Stimulated activated naive CD8-positive, alpha-beta T cell treated with anti-CD3 and anti-CD28 coated beads, Interleukin-15, amount 100 ng/mL, for 72 hours (primary cell): ENCODE results near the gene MARVELD3.
A peak's percentile ranks its signal among the peaks of the same experiment; 100 is the strongest.
"Not testable (repeated sequence)": the region's sequence is repeated elsewhere in the genome, so short reads cannot be mapped to it uniquely, and the experiment has no call there.

Experiments used
- ATAC-seq: fragments of 150-1000 bp; cut with Tn5 transposase; 2 replicates; pipeline ENCODE4 v1.10.0; 2021; ENCODE audit warnings: mild to moderate bottlenecking, moderate library complexity
- DNase-seq, 2 donors: peaks; one replicate each; pipeline ENCODE4 v3.0.0; 2021 to 2022
- H3K27ac Mint-ChIP-seq, 2 donors: one replicate each; pipeline ENCODE4 v1.8.0; 2022; ENCODE audit warnings: mild to moderate bottlenecking in 2 of 2, mixed read lengths in 2 of 2, moderate library complexity in 2 of 2
- H3K27me3 Mint-ChIP-seq: one replicate; pipeline ENCODE4 v1.8.0; 2022; ENCODE audit warnings: mixed read lengths
- H3K4me1 Mint-ChIP-seq: one replicate; pipeline ENCODE4 v1.8.0; 2022; ENCODE audit warnings: mild to moderate bottlenecking, mixed read lengths
- H3K4me3 Mint-ChIP-seq, 2 donors: one replicate each; pipeline ENCODE4 v1.8.0; 2022; ENCODE audit warnings: mild to moderate bottlenecking in 2 of 2, mixed read lengths in 2 of 2, moderate library complexity in 1 of 2
- H3K9me3 Mint-ChIP-seq, 2 donors: one replicate each; pipeline ENCODE4 v1.8.0; 2022; ENCODE audit warnings: mixed read lengths in 2 of 2

MARVELD3 gene

DNA sequence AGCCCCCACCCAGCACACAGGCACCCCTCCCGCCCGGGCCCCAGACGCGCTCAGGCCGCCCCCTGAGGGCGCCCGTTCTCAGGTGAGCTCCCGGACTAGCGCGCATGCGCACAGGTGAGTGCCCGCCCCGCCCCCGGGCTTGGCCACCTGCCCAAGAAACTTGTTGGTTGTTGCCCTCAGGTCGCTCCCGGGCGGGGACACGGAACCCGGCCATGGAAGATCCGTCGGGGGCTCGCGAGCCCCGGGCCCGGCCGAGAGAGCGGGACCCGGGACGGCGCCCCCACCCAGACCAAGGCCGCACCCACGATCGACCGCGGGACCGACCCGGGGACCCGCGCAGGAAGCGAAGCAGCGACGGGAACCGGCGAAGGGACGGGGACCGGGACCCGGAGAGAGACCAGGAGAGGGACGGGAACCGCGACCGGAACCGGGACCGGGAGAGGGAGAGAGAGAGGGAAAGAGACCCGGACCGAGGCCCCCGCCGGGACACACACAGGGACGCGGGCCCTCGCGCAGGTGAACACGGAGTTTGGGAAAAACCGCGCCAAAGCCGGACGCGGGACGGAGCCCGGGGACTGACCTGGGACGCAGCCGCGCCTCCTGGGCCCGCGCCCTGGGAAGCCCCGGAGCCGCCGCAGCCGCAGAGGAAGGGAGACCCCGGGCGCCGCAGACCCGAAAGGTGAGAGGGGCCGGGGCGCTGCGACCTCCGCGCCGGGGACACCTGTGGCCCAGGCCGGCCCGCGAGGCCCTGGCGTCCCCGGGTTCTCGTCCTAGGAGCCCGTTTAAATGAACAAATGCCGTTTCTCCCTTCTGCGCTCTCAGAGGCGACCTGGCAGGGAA is at the start of gene MARVELD3:
Gene MARVELD3, plus strand, starts transcription at position 167 of the 840 bp plus-strand sequence. Its CDS starts 46 bp downstream, at position 213.
- Mint-ChIP-seq H3K27ac (peak within 1 kb of the TSS in 1 of 2 donors; percentile 74), H3K27me3 (peaks cover 27% of the 10 kb centered on the region), H3K4me3 (peak within 1 kb of the TSS; percentile 65), H3K4me1 (peaks cover 9% of the 10 kb centered on the region), H3K9me3 (no peaks in the 10 kb centered on the region)
- peak; percentile 21 for DNase-seq
- peak; percentile 40 for ATAC-seq

DNA sequence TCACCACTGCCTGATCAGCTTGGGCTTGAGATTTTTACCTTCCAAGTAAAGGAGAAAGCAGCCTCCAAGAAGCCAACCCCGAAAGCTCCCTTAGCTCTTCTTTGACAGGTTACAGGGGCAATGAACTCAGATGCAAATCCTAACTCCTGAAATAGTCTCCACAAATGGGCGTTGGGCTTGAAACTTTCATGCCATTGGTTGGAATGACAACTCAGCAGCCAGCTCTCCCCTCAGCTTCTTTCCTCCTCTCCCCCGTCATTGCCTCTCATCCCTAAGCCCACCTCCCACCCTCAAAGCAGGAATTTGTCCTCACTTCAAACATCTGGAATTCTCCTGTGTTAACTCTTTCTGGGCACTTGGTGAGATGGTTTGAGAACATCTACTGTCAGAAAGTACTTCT is 49.0 kb upstream of the MARVELD3 start, which contains the start of gene TAT:
Gene TAT, minus strand, starts transcription at position 122 of the 400 bp plus-strand sequence. CDS start 677 bp downstream, outside the sequence.
- peaks cover 22% of the 10 kb centered on the region for H3K27me3 Mint-ChIP-seq
- H3K9me3 Mint-ChIP-seq = no peaks in the 10 kb centered on the region
- no peak for DNase-seq
- H3K4me1 Mint-ChIP-seq = no peaks in the 10 kb centered on the region
- peak within 1 kb of the TSS in 1 of 2 donors; percentile 27 for H3K27ac Mint-ChIP-seq
- ATAC-seq = no peak
- no peak within 1 kb of the TSS for H3K4me3 Mint-ChIP-seq

DNA sequence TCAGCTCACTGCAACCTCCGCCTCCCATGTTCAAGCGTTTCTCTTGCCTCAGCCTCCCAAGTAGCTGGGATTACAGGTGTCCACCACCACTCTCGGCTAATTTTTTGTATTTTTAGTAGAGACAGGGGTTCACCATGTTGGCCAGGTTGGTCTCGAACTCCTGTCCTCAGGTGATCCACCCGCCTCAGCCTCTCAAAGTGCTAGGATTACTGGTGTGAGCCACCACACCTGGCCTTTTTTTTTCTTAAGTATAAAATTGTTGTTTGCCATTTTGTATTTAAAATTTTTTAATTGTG is 43.5 kb upstream of the MARVELD3 start:
- H3K4me3 Mint-ChIP-seq, DNase-seq, H3K4me1 Mint-ChIP-seq, H3K27ac Mint-ChIP-seq, H3K9me3 Mint-ChIP-seq, ATAC-seq: not testable (repeated sequence)
- H3K27me3 Mint-ChIP-seq = peaks cover 15% of the 10 kb centered on the region

DNA sequence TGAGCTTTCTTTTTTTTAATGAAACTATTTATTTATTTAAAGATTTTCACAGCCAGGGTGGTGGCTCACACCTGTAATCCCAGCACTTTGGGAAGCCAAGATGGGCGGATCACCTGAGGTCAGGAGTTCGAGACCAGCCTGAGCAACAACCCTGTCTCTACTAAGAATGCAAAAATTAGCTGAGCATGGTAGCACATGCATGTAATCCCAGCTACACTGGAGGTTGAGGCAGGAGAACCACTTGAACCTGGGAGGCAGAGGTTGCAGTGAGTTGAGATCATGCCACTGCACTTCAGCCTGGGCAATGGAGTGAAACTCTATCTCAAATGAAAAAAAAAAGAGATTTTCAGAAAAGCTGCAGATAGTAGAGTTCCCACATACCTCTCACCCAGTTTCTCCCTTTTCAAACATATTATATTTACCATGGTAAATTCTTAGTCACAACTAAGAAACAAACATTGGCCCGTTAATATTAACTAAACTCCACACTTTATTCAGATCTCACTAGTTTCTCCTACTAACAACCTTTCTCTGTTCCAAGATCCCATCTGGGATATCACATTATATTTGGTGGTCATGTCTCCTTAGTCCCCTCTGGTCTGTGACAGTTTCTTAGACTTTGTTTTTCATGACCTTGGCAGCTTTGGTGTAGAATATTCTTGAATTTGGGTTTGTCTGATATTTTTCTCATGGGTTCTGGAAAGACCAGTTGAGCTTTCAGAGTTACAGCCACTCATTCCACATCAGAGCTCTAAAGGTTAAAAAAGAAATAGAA is 41.3 kb upstream of the MARVELD3 start:
- ATAC-seq (no peak), DNase-seq (no peak)
- Mint-ChIP-seq H3K27ac (no peak overlapping the region), H3K27me3 (peaks cover 18% of the 10 kb centered on the region), H3K9me3 (no peaks in the 10 kb centered on the region), H3K4me1 (no peaks in the 10 kb centered on the region), H3K4me3 (no peak overlapping the region)

GRCh38 chr16:71585318-71585703 is 40.7 kb upstream of the MARVELD3 start:
- DNase-seq (no peak), ATAC-seq (no peak)
- no peaks in the 10 kb centered on the region for H3K4me1 Mint-ChIP-seq
- H3K27me3 Mint-ChIP-seq = peaks cover 18% of the 10 kb centered on the region
- H3K4me3 Mint-ChIP-seq = no peak overlapping the region
- H3K27ac Mint-ChIP-seq = no peak overlapping the region
- no peaks in the 10 kb centered on the region for H3K9me3 Mint-ChIP-seq

- not testable (repeated sequence) for H3K27ac Mint-ChIP-seq, H3K4me3 Mint-ChIP-seq
Measured at GRCh38 chr16:71589334-71589733, 36.6 kb upstream of the MARVELD3 start.

DNA sequence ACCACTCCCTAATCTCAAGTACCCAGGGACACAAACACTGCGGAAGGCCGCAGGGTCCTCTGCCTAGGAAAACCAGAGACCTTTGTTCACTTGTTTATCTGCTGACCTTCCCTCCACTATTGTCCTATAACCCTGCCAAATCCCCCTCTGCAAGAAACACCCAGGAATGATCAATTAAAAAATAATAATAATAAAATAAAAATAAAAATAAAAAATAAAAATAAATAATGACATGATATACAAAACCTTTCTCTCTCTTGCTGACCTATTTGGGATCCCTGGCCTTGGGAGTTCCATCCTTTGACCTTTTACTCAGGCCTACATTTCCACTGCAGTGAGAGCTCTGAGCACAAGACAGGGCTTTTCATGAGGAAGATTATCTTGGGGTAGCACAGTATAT is 35.9 kb upstream of the MARVELD3 start:
- peaks cover 49% of the 10 kb centered on the region for H3K27me3 Mint-ChIP-seq
- H3K27ac Mint-ChIP-seq, DNase-seq, ATAC-seq, H3K4me1 Mint-ChIP-seq, H3K4me3 Mint-ChIP-seq, H3K9me3 Mint-ChIP-seq: not testable (repeated sequence)

More at GRCh38 chr16:71589334-71589733, 36.6 kb upstream of the MARVELD3 start:
- H3K9me3 Mint-ChIP-seq, H3K4me1 Mint-ChIP-seq, DNase-seq, ATAC-seq: not testable (repeated sequence)
- peaks cover 49% of the 10 kb centered on the region for H3K27me3 Mint-ChIP-seq

DNA sequence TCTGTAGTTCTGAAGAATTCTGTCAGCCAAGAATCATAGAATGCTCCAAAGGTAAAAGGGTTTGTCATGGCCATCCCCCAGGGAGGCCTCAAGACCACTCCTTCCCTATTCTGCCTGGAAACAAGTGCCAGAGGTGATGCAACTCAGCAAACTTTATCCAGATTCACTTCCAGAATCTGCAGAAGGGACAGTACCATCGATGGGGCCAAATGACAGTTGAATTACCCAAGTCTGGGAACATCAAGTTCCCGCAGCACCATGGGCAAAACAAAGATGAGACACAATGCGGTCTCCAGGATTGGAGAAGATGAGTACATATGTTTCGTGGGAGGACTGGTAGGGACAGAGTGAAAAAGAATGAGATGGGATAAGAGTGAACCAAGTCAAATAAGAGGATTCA is 35.4 kb upstream of the MARVELD3 start:
- no peak overlapping the region for H3K27ac Mint-ChIP-seq
- ATAC-seq (no peak), DNase-seq (no peak)
- H3K9me3 Mint-ChIP-seq = no peaks in the 10 kb centered on the region
- H3K4me1 Mint-ChIP-seq = no peaks in the 10 kb centered on the region
- H3K4me3 Mint-ChIP-seq = no peak overlapping the region
- H3K27me3 Mint-ChIP-seq = peaks cover 49% of the 10 kb centered on the region

GRCh38 chr16:71591917-71592316 is 34.1 kb upstream of the MARVELD3 start:
- no peaks in the 10 kb centered on the region for H3K4me1 Mint-ChIP-seq
- H3K4me3 Mint-ChIP-seq = no peak overlapping the region
- H3K9me3 Mint-ChIP-seq = no peaks in the 10 kb centered on the region
- no peak overlapping the region for H3K27ac Mint-ChIP-seq
- ATAC-seq (no peak), DNase-seq (no peak)
- H3K27me3 Mint-ChIP-seq = peaks cover 46% of the 10 kb centered on the region

DNA sequence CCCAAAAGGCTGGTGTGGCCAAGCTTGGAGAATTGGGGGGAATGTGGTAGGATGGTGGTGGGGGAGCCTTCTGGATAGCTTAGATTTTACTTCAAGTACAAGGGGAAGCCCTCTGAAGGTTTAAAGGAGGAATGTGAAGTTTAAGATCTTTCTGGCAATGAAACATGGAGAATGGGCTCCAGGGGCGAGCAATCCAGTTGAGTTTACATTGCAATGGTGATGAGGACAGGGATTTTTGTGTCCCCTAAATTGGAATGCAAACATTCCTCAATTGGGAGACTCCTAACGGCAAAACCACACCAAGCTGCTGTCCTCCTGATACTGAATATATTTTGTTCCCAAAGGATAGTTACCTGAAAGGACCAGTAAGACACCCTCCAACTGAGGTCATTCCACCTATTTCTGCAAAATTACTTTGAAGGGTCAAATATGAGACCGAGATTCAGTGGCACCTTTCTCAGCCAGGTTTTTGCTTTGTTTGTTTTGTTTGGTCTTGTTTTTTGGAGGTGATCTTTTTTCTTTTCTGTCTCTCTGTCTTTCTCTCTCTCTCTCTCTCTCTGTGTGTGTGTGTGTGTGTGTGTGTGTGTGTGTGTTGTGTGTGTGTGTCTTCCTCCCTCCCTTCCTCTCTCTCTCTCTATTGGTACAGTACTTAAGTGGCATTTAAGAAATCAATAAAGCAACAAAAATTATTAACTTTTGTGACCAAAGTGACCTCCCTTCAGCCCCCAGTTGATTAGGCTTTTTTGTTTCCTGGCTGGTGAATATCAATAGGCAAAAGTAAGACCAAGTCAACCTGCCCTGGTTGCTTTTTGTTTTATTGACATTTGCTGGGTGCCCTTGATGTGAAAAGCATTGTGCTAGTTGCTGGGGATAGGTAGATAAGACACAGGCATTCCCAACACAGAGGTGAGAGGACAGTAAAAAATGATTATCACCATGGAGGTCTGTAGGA is 32.7 kb upstream of the MARVELD3 start:
- no peak for ATAC-seq
- H3K4me1 Mint-ChIP-seq = no peaks in the 10 kb centered on the region
- H3K27me3 Mint-ChIP-seq = peaks cover 44% of the 10 kb centered on the region
- DNase-seq = no peak
- H3K4me3 Mint-ChIP-seq = no peak overlapping the region
- no peaks in the 10 kb centered on the region for H3K9me3 Mint-ChIP-seq
- no peak overlapping the region for H3K27ac Mint-ChIP-seq

GRCh38 chr16:71594000-71594646 is 31.9 kb upstream of the MARVELD3 start:
- H3K27ac Mint-ChIP-seq = peak overlapping the region in 1 of 2 donors; percentile 20
- no peak for DNase-seq
- ATAC-seq = no peak
- peaks cover 44% of the 10 kb centered on the region for H3K27me3 Mint-ChIP-seq
- H3K9me3 Mint-ChIP-seq = no peaks in the 10 kb centered on the region
- H3K4me3 Mint-ChIP-seq = no peak overlapping the region
- no peaks in the 10 kb centered on the region for H3K4me1 Mint-ChIP-seq

DNA sequence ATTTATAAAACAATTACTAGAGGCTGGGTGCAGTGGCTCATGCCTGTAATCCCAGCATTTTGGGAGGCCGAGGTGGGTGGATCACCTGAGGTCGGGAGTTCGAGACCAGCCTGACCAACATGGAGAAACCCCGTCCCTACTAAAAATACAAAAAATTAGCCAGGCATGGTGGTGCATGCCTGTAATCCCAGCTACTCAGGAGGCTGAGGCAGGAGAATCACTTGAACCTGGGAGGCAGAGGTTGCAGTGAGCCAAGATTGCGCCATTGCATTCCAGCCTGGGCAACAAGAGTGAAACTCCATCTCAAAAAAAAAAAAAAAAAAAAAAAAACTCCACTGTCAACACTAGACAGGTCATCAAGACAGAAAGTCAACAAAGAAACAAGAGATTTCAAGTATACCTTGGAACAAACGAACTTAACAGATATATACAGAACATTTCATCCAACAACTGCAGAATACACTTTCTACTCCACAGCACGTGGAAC is 30.6 kb upstream of the MARVELD3 start:
- H3K9me3 Mint-ChIP-seq, DNase-seq, H3K4me3 Mint-ChIP-seq, H3K4me1 Mint-ChIP-seq, ATAC-seq, H3K27ac Mint-ChIP-seq: not testable (repeated sequence)
- peaks cover 43% of the 10 kb centered on the region for H3K27me3 Mint-ChIP-seq

DNA sequence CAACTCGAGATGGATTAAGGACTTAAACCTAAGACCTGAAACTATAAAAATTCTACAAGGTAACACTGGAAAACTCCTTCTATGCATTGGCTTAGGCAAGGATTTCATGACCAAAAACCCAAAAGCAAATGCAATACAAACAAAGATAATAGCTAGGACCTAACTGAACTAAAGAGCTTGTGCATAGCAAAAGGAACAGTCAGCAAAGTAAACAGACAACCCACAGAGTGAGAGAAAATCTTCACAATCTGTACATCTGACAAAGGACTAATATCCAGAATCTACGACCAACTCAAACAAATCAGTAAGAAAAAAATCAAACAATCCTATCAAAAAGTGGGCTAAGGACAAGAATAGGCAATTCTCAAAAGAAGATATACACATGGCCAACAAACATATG is 27.6 kb upstream of the MARVELD3 start:
- peaks cover 18% of the 10 kb centered on the region for H3K27me3 Mint-ChIP-seq
- H3K27ac Mint-ChIP-seq, ATAC-seq, H3K4me1 Mint-ChIP-seq, DNase-seq, H3K9me3 Mint-ChIP-seq, H3K4me3 Mint-ChIP-seq: not testable (repeated sequence)

DNA sequence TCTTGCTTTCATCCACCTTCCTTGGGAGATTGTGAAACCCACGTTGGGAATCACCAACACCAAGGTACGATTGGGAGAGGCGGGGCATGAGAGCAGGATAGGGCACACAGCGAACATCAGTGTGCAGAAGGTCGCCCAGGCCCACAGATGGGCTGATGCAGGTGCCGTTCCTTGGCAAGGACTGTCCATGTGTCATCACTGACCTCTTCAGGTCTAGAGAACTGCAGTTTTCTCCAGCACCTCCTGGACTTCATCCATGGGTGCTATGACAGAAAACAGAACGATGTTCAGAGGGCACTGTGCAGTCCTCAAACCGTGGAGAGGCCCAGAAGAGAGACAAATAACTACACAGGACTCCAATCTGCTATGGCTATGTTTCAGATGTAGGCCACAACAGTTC is 25.2 kb upstream of the MARVELD3 start:
- Mint-ChIP-seq H3K27me3 (peaks cover 13% of the 10 kb centered on the region), H3K9me3 (no peaks in the 10 kb centered on the region), H3K4me1 (no peaks in the 10 kb centered on the region), H3K4me3 (no peak overlapping the region), H3K27ac (no peak overlapping the region)
- no peak for DNase-seq
- no peak for ATAC-seq

GRCh38 chr16:71609066-71609465 is 16.9 kb upstream of the MARVELD3 start:
- DNase-seq = no peak
- no peaks in the 10 kb centered on the region for H3K9me3 Mint-ChIP-seq
- ATAC-seq = no peak
- H3K4me3 Mint-ChIP-seq = no peak overlapping the region
- peaks cover 36% of the 10 kb centered on the region for H3K27me3 Mint-ChIP-seq
- H3K4me1 Mint-ChIP-seq = peaks cover 29% of the 10 kb centered on the region
- H3K27ac Mint-ChIP-seq = no peak overlapping the region
